Fibroblast of peridontal ligament (primary cell): ENCODE results near the gene ATP2A2.
"Not testable (repeated sequence)": the region's sequence is repeated elsewhere in the genome, so short reads cannot be mapped to it uniquely, and the experiment has no call there.

Source experiments
- DNase-seq: peaks from one replicate; pipeline ENCODE4 v3.0.0-alpha.2; 2010; ENCODE audit errors: extremely low read depth

Gene ATP2A2

DNA sequence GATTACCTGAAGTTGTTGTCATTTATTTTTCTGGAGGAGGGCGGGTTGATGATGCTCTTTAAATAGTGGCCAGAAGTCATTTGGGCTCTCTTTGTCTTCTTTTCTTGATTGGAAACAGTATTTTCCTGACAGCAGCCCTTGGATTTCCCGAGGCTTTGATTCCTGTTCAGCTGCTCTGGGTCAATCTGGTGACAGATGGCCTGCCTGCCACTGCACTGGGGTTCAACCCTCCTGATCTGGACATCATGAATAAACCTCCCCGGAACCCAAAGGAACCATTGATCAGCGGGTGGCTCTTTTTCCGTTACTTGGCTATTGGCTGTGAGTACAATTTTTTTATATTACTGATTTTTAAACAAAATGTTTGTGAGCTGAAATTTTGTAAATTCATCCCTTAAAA, 62.1 kb downstream of the ATP2A2 start:
- no peak for DNase-seq

DNA sequence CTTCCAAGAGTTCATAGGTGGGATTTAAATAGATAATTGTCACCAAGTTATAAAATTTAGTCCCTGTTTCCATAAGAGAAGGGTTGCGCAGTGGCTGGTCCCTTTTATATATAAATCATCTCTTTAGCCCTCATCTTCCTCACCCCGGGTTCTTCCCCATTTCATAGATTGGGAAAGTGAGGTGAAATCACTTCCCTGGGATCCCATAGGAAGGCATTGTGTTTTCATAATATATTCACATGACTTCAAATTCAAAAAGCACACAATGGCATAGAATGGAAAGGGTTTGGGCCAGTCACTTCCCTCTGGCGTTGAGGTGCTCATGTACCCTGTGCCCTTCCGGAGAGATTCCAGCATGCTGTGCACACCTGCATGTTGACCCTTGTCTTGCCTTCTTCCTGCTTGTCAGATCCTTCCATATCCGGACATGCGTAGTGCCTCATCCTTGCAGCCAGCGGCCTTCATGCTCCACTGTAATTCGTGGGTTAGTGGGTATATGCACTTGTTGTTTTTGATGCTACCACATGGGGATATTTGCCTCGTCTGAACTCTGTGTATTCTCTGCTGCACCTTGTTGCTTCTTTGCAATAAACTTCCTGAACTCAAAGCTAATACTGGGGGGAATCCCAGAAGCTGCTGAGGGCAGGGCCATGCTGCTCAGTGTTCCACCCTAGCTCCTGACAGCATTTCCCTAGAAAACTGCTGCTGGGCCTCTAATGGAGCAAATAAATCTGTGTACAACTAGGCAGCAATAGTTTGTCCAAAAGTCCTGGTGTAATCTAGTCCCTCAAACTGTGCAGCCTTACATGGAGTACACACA, 62.9 kb downstream of the ATP2A2 start:
- DNase-seq: no peak

DNA sequence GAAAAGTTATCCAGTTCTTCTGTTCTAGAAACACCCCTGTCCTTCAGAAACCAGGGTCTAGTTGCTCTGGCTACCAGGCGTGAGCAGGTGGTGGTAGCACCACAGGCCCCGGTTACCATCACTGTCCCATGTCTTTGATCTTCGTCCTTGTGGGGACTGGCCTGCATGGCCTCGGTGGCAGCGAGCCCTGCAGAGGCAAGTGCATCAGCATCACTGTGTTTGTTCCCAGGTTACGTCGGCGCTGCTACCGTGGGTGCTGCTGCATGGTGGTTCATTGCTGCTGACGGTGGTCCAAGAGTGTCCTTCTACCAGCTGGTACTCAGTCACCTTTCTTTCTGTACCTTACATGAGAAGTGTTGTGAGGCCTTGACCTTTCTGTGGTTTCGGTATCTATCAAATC, 63.6 kb downstream of the ATP2A2 start:
- no peak for DNase-seq

DNA sequence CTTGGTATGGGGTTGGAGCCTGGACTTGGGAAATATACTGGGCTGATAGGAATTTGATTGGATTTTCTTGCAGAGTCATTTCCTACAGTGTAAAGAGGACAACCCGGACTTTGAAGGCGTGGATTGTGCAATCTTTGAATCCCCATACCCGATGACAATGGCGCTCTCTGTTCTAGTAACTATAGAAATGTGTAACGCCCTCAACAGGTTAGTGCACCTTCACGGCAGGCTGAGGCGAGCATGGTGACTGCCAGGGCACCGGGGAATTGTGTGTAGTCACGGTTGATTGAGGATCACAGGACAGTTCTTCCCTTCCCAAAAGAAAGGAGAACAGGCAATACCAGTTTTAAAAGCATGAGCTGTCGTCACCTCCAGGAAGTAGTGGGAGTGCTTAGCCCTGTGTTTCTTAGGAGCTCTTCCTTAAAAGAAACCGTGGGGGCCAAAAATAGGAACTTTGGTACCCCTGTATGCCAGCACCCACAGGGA, 64.2 kb downstream of the ATP2A2 start:
- DNase-seq: no peak

DNA sequence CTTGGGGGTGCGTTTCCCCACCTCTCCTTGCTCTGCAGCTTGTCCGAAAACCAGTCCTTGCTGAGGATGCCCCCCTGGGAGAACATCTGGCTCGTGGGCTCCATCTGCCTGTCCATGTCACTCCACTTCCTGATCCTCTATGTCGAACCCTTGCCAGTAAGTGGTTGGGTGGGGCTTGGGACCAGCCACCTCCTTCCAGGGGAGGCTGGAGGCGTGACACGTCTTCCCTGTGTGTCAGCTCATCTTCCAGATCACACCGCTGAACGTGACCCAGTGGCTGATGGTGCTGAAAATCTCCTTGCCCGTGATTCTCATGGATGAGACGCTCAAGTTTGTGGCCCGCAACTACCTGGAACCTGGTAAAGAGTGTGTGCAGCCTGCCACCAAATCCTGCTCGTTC, 64.9 kb downstream of the ATP2A2 start:
- DNase-seq: no peak

DNA sequence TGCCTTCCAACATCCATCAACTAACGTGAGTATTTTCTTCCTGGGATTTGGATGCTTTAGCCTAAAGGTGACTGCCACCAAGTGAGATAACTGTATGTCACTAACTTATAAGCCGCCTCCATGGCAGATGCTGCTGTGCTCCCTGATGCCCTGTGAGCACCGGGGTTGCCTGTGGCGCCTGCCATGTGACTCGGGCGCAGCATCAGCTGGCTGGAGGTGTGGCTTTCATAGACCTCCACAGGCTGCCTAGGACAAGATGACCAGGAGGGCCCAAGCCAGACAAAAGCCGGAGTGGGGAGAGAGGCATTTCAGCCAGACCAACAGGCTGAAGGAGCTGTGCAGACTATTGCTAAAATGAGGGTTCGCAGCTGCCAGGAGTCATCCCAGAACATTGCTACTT, 66.7 kb downstream of the ATP2A2 start:
- DNase-seq: no peak

DNA sequence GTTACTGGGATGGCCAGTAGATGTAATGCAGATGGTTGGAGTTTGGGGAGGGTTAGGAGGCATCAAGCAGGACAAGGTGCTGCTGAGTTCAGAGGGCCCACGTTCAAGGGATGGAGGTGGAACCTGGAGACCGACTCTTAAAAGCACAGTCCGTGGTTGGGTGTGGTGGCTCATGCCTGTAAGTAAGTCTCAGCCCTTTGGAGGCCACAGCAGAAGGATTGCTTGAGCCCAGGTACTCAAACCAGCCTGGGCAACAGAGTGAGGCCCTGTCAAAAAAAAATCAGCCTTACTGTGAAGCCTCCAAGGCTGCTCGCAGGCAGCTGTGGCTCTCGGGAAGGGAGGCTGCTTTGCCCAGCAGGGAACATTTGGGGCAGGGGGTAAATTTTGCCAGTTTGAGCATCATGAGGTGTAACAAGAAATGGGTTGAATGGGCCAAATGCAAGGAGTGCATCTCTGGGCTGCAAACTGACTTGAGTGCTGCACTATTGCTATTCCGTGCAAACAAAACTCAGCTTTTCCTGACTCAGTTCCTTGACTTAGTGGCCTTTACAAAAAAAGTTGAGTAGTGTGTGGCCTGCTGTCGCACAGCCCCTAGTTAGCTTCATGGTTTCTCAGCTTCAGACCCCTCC, 67.5 kb downstream of the ATP2A2 start:
- no peak for DNase-seq

DNA sequence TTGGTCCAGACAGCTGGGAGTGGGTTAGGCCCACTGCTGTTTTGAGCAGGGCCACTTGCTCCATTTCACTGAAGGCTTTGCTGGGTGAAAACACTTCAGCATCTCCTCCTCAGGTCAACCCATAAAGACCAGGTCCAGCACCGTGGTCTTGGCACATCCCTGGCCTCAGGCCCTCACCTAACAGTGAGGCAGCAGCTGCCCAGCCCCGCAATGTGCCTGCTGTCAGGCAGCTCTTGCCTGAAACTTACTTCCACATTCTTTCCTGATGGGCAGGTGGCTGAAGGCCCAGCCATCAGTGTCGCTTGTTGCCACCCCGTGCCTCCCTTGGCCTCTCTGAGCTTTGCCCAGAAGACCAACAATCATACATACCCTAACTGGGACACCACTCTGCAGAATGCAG, 68.0 kb downstream of the ATP2A2 start:
- DNase-seq: no peak

DNA sequence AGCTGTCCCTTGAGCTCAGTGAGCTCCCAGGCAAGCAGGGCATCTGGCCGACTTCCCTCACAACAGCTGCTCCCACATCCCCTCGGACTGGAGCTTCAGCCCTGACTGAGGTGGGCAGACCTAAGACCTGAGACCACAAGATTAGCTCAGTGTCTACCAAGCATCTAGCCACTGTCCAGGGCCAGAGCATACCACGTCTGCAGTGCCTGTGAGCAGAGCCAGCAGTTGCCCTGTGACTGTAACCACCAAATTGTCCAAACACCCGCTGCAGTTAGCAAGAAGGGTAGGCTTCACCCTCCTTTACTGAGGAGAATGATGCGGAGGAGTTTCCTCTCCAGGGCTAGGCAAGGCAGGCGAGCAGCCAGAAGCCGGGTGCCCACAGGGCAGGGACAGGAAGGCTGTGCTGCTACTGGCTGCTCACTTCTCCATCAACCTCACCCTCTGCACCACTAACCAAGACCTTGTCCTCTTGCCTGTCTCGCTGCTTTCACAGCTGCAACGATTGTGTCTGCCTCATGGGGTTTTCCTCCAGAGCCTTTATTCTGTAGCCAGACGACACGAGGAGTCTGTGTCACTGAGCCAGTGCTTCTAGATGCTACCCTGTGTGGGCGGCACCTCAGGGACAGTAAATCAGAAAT, 68.6 kb downstream of the ATP2A2 start:
- DNase-seq: no peak

DNA sequence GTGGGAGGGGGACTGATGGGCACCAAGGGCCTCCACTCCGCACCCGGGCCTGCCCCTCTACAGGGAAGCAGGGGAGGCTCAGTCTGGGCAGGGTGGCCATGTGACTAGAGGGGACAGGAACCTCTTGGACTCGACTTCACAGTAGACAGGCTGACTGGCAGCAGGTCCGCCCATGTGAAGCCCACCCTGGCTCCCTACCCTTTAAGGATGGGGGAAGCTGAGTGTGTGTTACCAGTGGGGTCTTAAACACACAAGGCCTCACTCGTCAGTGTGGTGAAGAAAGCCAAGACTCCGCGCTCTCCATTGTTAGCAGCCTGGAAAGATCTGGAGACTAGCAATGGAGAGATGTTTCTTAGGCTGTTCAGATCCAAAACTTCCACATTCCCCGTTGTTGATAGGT, 70.1 kb downstream of the ATP2A2 start:
- DNase-seq: no peak

DNA sequence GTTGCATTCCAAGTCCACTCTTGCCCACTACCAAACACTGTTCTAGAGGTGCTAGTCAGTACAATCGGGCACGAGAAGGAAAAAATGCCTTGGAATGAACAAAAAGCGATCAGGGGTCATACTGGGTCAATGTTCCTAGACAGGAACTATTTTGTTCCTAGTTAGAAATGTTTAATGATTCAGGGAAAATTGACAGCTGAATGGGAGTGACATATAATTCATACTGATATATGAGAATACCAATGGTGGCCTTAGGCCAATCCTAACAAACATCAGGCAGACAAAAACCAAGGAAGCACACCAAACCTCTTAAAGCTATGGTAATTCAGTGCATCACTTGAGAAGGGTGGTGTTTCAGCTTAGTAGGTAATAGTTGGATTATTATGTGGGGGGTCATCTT, 71.4 kb downstream of the ATP2A2 start:
- no peak for DNase-seq

DNA sequence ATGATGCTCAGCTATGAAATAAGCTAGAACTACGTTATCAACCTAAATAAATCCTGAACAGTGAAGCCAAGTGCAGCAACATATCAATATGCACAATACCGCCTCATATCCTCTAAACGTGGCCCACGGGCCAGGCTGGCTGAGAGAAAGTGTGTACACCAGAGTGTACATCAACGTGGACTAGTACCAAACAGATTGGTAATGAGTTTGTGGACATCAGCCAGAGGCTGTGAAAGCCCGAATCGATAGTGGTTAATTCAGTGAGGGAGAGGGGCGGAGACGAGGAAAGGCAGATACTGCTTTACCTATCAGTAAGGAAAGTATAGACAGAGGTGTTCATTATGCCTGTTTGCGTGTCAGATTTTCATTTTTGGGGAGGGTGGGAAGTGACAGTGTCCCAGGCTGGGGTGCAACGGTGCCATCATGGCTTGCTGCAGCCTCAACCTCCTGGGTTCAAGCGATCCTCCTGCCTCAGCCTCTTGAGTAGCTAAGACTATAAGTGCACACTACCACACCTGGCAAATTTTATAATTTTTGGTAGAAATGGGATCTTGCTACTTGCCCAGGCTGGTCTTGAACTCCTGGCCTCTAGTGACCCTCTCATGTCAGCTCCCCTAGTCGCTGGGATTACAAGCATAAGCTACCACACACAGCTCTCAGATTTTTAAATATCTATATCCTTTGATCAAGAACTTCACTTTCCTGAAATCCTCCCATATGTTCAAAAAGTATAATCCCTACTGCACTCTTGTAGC, 72.3 kb downstream of the ATP2A2 start:
- DNase-seq: no peak

DNA sequence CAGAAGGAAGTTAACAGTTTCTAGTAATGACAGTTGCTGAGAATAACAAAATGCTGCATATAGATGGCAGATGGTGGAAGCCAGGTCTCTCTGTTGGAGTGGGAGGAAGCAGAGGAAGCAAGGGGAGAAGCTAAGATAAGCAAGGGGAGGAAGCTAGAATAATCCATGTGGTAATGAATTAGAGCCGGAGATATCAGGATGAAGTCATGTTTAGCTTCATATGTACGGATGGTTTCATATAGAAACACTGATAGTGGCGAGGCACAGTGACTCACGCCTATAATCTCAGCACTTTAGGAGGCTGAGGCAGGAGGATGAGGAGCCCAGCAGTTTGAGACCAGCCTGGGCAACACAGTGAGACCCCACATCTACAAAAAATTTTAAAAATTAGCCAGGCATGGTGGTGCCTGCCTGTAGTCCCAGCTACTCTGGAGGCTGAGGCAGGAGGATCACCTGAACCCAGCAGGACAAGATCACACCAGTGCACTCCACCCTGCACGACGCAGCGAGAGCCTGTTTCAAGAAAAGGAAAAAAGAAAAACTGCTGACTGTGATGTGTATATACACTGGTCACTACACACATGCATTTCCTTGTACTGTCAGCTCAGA, 73.2 kb downstream of the ATP2A2 start:
- no peak for DNase-seq

DNA sequence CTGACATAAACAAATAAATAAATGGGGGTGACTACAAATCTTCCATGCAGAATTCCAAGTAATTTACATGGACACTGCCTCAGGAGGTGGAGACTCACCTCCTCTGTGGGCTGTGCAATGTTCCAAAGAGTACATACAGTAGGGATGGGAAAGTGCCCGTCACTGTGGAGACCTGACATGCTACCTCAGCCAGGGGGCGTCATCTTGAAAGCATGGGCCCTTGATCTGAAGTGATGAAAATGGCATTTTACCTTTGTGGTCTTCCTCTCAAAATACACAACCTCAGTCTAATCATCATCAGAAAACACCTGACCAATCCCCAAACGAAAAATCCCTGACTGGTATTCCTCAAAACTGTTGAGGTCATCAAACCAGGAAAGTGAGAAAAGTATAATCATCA, 74.0 kb downstream of the ATP2A2 start:
- no peak for DNase-seq

DNA sequence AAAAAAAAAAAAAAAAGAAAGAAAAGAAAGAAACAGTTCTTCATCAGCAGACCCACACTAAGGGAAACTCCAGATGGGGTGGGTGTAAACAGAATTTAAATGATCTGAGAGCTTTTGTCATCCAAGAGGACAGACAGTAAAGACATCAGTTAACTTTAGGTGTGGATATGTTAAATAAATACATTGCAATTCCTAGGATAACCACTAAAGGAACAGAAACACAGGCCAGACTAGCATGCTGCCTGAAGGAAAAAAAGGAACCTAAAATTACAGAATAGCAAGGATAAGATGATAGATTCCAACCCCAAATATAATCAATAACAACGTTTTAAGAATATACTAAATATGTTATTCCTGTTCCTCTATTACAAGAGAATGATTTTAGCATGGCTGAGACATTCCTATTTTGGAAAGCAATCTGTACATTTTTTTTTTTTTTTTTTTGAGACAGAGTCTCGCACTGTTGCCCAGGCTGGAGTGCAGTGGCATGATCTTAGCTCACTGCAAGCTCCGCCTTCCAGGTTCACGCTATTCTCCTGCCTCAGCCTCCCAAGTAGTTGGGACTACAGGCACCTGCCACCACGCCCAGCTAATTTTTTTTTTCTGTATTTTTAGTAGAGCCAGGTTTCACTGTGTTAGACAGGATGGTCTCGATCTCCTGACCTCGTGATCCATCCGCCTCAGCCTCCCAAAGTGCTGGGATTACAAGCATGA, 77.5 kb downstream of the ATP2A2 start:
- not testable (repeated sequence) for DNase-seq

DNA sequence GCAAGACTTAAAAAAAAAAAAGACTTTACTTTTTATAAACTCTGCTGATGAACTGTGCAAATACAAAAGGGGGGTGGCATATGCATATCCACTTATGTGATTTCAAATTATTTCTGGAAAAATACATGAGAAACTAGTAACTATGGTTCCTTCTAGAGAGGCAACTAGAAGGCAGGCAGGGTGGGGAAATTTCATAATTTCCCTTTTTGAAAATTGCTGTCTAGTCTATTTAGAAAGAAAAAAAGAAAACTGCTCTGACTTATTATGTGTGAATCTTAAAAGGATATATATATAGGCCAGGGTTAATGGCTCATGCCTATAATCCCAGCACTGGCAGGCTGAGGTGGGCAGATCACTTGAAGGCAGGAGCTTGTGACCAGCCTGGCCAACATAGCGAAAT, 80.2 kb downstream of the ATP2A2 start:
- no peak for DNase-seq

DNA sequence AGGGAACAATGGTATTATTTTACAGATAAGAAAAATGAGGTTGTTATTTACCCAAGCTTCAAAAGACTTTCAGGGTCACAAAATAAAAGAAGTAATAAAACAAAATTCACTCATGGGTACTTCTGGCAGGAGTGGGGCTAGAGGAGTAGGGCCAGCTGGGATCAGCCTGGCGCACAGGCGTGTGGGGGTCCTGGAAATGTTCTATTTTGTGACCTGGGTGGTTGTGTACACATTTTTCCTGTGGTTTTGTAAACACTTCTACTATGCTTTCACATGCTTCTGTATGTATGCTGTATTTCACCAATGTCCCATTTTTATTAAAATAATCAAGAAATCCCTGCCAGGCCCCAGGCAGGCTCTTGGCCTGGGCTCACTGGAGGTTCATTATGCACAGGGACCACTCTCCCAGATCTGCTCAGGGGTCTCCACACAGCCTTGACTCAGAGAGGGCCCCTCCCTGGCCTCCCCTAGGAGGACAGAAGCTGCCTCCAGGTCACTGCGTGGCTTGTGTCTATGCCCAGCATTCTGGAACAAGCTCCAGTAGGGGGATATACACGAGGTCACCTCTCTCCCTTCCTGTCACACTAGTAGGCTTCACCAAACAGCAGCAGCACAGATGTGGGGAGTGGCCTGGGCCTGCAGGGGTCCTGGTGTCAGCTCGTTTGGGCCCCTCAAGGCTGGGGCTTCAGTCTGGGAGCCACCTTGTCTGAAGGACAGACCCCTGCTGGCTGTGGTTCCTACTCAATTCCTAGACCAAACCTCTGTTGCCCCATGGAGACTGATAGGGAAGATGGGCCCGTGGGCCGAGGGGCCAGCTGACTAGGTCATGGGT, 84.7 kb downstream of the ATP2A2 start:
- no peak for DNase-seq

DNA sequence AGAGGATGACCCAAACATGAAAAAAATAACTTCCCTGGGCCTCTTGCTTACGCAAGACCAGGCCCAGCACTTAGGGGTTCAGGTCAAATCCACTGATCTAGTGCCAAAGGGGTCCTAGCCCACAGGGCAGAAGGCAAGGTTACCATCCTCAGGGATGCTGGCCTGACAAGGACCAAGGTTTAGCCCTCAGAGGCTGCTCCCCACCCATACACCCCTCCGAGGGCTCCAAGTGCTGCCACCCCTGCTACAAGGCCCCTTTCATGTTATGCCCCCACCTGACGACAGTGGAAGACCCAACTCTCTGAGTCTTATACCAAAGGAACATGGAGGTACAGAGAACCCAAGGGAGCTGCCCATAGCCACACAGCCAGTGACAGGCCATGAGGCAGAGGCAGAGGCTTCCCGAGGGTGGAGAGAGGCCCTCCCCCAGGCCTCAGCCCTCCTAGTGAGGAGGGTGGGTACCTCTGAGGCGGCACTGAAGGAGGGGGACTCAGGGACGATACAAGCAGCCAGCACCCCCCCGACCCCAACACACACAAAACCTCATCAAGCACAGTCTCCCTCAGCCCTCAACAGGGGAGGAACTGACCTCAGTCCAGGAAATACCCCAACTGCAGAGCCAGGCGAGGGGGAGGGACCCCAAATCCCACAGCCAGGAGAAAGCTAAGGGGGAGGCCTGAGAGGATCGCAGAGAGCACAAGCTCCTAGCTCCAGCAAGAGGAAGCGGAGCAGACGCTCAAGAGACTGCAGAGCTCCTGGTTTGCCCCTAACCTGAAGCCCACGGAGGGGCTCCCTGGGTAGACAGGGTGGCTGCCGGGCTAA, 85.5 kb downstream of the ATP2A2 start:
- no peak for DNase-seq

DNA sequence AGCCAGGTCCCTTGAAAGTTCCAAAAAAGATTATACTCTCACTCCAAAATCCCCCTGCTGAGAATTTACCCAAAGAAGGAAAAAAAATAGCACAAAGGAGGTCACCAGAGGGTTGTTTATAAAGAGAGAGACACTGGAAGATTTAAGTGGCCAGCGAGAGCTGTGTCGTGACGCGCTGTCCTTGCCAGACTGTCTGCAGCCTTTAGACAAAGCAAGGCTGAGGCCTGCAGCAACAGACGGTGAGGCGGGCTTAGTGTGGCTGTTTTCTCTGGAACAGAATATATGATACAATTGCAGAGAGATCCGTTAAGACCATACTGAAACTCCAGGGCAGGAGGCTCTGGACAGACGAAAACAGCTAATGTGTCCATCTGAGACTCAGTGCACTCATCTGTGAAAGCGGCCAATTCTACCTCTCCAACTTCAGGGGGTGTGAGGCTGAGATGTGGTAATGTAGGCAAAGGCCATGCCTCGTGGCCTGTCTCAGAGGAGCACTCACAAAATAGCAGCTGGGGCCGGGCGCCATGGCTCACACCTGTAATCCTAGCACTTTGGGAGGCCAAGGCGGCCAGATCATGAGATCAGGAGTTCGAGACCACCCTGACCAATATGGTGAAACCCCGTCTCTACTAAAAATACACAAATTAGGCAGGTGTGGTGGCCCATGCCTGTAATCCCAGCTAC, 86.3 kb downstream of the ATP2A2 start:
- no peak for DNase-seq
